Gastrocnemius medialis (tissue), 4 donors: ENCODE results near the gene FIZ1. TPM values are rescaled to one million over a fixed set of nuclear protein-coding genes. Genes with fewer than 3 reads are reported as not detected.

Experiments
- ATAC-seq, 2 donors: fragments of 150-250 bp; one replicate each; pipeline ENCODE4 v1.9.1; 2016
- DNase-seq, 2 donors: peaks; one replicate each; pipeline ENCODE4 v3.0.0-alpha.2; 2019
- H3K27ac ChIP-seq, 4 donors: fragments of 200-600 bp; sonication (generic); 1 replicate in 1 of 4; 2 replicates in 3 of 4; pipeline ENCODE4 v1.5.1; 2016 to 2018; ENCODE audit warnings: mild to moderate bottlenecking in 2 of 4, moderate library complexity in 1 of 4
- H3K27me3 ChIP-seq, 3 donors: fragments of 200-600 bp; sonication (generic) in 2 of 3; 1 replicate in 1 of 3; 2 replicates in 2 of 3; pipeline versions ENCODE4 v1.5.1 to v1.6.0; 2016 to 2019; ENCODE audit warnings: mild to moderate bottlenecking in 1 of 3, moderate library complexity in 1 of 3
- H3K36me3 ChIP-seq, 2 donors: fragments of 200-600 bp; sonication (generic) in 1 of 2; one replicate each; pipeline ENCODE4 v1.5.1; 2017 to 2018
- H3K4me1 ChIP-seq, 2 donors: fragments of 200-600 bp; sonication (generic) in 1 of 2; one replicate each; pipeline ENCODE4 v1.5.1; 2016 to 2017; ENCODE audit warnings: mild to moderate bottlenecking in 2 of 2
- H3K4me3 ChIP-seq, 4 donors: fragments of 200-600 bp; sonication (generic) in 3 of 4; 1 replicate in 1 of 4; 2 replicates in 3 of 4; pipeline ENCODE4 v1.5.1; 2016 to 2019; ENCODE audit warnings: mild to moderate bottlenecking in 2 of 4
- H3K9me3 ChIP-seq, 3 donors: fragments of 200-600 bp; sonication (generic) in 2 of 3; 1 replicate in 1 of 3; 2 replicates in 2 of 3; pipeline ENCODE4 v1.5.1; 2016 to 2019
- POLR2A ChIP-seq, 2 donors: fragments of 450-650 bp; IDR thresholded peaks; one replicate each; pipeline ENCODE4 v1.6.1; 2017; ENCODE audit warnings: antibody characterized with exemption in 2 of 2, mild to moderate bottlenecking in 2 of 2, moderate library complexity in 2 of 2
- in situ Hi-C, 4 donors: fragments of 200-750 bp; cut with MboI; loops; one replicate each; pipeline versions ENCODE4 v1.15.0 to v1.8.0; 2017; ENCODE audit warnings: low sequenced_read_pairs in 4 of 4
- intact Hi-C: fragments of 100-400 bp; cut with DNase I; formaldehyde crosslinking; loops from one replicate; pipeline ENCODE4 v1.15.1; 2023; ENCODE audit warnings: low total_unique reads
- total RNA-seq, 4 donors: library from RNA; depleted of rRNA; stranded (reverse); fragments of >200 nt; gene quantifications; one replicate each; pipeline versions ENCODE4 v1.1.0 to v1.2.3, GENCODE V29; 2016
- TF ChIP-seq, protein P1 (sequence below), 5 experiments: fragments of 450-650 bp in 3 of 5; fragments of 200-600 bp in 2 of 5; sonication (generic) in 2 of 5; IDR thresholded peaks in 4 of 5; conservative IDR thresholded peaks in 1 of 5; 1 replicate in 4 of 5; 2 replicates in 1 of 5; pipeline ENCODE4 v1.5.1; 2016 to 2019; ENCODE audit warnings: antibody characterized with exemption in 5 of 5, mild to moderate bottlenecking in 3 of 5, moderate library complexity in 3 of 5

Gene FIZ1
- total RNA-seq, 4 donors from 2014 or later, result 6.8 to 11.2 (median 7.4) TPM

DNA sequence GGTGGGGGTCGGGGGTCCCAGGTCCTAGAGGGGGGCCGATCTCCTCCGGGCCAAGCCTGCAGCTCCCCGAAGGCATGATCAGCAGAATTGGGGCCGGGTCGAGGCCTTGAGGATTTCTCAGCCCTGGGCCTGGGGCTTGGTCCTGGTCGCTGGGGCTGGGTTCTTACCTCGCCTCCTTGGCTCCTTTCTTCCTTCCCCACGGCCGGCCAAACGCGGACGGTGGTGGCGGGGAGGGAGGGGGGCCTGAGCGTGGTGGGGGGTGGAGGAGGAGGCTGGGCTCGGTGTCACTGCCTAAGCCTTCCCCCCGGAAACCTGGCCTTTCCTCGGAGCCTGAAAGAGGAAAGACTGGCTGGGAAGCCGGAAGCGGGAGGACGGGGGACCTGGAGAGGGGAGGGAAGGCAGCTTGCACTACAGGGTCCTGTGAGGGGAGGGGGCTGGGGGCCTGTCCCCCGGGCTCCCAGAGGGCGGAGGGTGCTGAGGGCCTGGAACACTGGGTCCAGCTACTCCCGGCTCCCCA, 18.6 kb downstream of the FIZ1 start, which contains the start of gene ZNF579:
TSS of gene ZNF579 (minus strand) at position 221 of the 517 bp plus-strand sequence. CDS start 1,209 bp downstream, outside the sequence.
- intact Hi-C loops (loop anchor here (1.0 to 2.0 kb wide), 3 partner anchors 17 to 54 kb away; partner anchors contain the start of gene FIZ1), in situ Hi-C loops (loop anchor here in 2 of 4 donors (10.0 kb wide), 2 partner anchors 54 to 66 kb away; no protein-coding TSS in a partner anchor)

DNA sequence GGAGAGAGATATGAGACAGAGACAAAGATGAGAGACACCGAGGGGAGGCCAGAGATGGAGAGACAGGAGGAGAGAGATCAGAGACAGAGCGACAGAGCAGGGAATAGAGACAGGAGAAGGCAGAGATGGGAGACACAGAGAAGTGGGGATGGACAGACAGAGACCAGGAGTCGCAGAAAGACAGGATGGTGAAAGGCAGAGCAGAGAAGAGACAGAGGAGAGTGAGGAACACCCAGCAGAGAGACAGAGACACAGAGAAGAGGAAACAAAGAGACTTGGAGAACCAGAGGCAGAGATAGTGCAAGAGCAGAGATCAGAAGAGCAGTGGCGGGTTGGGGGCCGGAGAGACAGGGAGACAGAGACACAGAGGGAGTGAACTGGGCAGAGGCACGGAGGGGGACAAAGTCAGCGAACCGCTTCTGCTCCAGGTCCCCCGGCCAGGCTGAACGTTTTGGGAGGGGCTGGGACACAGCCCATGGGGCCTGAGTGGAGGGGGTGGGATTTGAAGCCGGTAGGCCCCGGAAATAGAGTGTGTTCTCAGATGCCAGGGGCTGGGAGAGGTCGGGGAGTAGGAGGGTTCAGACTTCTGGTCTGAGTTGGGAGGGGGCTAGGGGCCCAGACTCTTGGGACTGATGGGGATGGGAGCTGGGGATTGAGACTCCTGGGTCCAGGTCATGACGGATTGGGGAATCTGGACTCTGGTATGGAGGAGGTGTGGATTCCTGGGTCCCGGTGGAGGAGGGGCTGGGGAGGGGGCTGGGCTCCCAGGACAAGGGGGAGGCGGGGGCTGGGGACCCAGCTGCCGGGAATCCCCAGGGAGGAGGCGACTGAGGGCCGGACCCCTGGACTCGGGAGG, 19.3 kb downstream of the FIZ1 start:
- Histone ChIP-seq H3K27me3 (no peaks in the 10 kb centered on the region), H3K9me3 (no peaks in the 10 kb centered on the region), H3K36me3 (peaks cover 0 to 13% of the 10 kb centered on the region in 2 donors), H3K27ac (peak overlapping the region; percentile 96 to 100 (median 98)), H3K4me3 (peak overlapping the region; percentile 92 to 98 (median 96)), H3K4me1 (peaks cover 3 to 19% of the 10 kb centered on the region in 2 donors)
- peak; percentile 22 to 37 for TF ChIP-seq POLR2A (IDR thresholded peaks at IDR 0.05)
- TF ChIP-seq, protein P1, sequence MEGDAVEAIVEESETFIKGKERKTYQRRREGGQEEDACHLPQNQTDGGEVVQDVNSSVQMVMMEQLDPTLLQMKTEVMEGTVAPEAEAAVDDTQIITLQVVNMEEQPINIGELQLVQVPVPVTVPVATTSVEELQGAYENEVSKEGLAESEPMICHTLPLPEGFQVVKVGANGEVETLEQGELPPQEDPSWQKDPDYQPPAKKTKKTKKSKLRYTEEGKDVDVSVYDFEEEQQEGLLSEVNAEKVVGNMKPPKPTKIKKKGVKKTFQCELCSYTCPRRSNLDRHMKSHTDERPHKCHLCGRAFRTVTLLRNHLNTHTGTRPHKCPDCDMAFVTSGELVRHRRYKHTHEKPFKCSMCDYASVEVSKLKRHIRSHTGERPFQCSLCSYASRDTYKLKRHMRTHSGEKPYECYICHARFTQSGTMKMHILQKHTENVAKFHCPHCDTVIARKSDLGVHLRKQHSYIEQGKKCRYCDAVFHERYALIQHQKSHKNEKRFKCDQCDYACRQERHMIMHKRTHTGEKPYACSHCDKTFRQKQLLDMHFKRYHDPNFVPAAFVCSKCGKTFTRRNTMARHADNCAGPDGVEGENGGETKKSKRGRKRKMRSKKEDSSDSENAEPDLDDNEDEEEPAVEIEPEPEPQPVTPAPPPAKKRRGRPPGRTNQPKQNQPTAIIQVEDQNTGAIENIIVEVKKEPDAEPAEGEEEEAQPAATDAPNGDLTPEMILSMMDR (IDR thresholded peaks at IDR 0.05 in 4 of 5, conservative IDR thresholded peaks at IDR 0.05 in 1 of 5), result no peak
- ATAC-seq, result peak; percentile 65 to 69
- intact Hi-C loops, result loop anchor here (1.0 to 2.0 kb wide), 3 partner anchors 17 to 55 kb away; partner anchors contain the start of gene FIZ1
- DNase-seq, result peak in 1 of 2 donors; percentile 49
- in situ Hi-C loops, result loop anchor here in 2 of 4 donors (10.0 kb wide), 2 partner anchors 55 to 65 kb away; no protein-coding TSS in a partner anchor

More for the DNA sequence above, 18.6 kb downstream of the FIZ1 start, which contains the start of gene ZNF579:
- TF ChIP-seq, protein P1 (IDR thresholded peaks at IDR 0.05 in 4 of 5, conservative IDR thresholded peaks at IDR 0.05 in 1 of 5), result no peak
- no peak for TF ChIP-seq POLR2A (IDR thresholded peaks at IDR 0.05)
- ATAC-seq, result peak; percentile 81 to 86
- DNase-seq, result peak; percentile 75 to 85
- peaks cover 3 to 19% of the 10 kb centered on the region in 2 donors for H3K4me1 ChIP-seq
- H3K27ac ChIP-seq, result peak within 1 kb of the TSS; percentile 96 to 100 (median 98)
- peaks cover 0 to 13% of the 10 kb centered on the region in 2 donors for H3K36me3 ChIP-seq
- no peaks in the 10 kb centered on the region for H3K9me3 ChIP-seq
- H3K4me3 ChIP-seq, result peak within 1 kb of the TSS; percentile 92 to 98 (median 96)
- peaks cover 0 to 3% (median 0%) of the 10 kb centered on the region in 3 donors for H3K27me3 ChIP-seq

DNA sequence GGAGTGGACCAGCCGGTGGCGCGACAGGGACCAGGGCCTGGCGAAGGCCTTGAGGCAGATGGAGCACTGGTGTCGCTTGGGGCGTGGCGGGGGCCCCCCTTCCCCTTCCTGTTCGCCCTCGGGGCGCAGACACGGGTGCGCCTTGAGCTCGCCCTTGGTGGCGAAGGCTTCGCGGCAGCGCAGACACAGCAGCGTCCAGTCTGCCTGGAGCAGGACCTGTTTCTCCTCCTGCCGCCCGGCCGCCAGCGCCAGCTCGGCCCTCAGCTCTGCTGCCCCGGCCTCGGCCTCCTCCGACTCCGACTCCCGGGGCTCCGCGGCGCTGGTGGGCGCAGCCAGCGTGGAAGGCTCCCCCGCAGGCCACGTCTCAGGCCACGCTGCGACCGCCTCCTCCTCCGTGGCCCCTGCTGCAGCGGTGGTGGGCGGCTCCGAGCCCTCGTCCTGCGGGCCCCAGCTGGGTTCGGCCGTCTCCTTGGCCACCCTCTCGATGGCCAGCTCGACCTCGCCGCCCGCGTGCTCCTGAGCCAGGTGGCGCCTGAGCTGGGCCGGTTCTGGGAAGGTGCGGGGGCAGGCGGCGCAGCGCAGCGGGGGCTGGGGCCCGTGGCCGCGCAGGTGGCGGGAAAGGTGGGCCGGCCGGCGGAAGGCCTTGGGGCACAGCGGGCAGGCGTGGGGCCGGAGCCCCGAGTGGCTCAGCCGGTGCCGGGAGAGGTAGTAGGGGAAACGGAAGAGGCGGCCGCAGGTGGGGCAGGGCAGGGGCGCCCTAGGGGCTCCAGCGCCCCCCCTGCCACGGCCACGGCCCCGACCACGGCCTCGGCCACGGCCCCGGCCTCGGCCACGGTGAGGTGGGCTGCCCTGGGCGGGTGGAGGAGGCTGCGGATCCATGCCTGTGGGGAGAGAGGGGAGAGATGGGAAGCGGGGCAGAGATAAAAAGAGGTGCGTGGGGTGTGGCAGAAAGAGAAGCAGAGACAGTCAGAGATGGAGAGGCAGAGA, 20.3 kb downstream of the FIZ1 start:
- H3K4me3 ChIP-seq, result peak overlapping the region; percentile 92 to 98 (median 96)
- no peak for DNase-seq
- no peaks in the 10 kb centered on the region for H3K9me3 ChIP-seq
- H3K36me3 ChIP-seq, result peaks cover 0 to 13% of the 10 kb centered on the region in 2 donors
- no peak for TF ChIP-seq POLR2A (IDR thresholded peaks at IDR 0.05)
- TF ChIP-seq, protein P1 (IDR thresholded peaks at IDR 0.05 in 4 of 5, conservative IDR thresholded peaks at IDR 0.05 in 1 of 5), result no peak
- H3K27ac ChIP-seq, result peak overlapping the region; percentile 96 to 100 (median 98)
- peaks cover 3 to 19% of the 10 kb centered on the region in 2 donors for H3K4me1 ChIP-seq
- intact Hi-C loops, result no loop called here
- ATAC-seq, result no peak
- no peaks in the 10 kb centered on the region for H3K27me3 ChIP-seq
- in situ Hi-C loops, result no loop called here
